Transverse colon (tissue), 3 donors: ENCODE results near the gene USP14.

Experiments used
- EP300 ChIP-seq: sonication (generic); formaldehyde crosslinking; IDR thresholded peaks from one replicate; pipeline ENCODE4 v1.6.1; 2017; ENCODE audit warnings: antibody characterized with exemption, low read depth
- POLR2A ChIP-seq: fragments of 450-650 bp; IDR thresholded peaks from one replicate; pipeline ENCODE4 v1.6.1; 2016; ENCODE audit warnings: antibody characterized with exemption, mild to moderate bottlenecking, moderate library complexity
- TF ChIP-seq, protein P1 (sequence below), 5 experiments: fragments of 200-600 bp in 3 of 5; fragments of 450-650 bp in 2 of 5; sonication (generic) in 3 of 5; IDR thresholded peaks; 1 replicate in 2 of 5; 2 replicates in 3 of 5; pipeline ENCODE4 v1.5.1; 2016 to 2017; ENCODE audit warnings: antibody characterized with exemption in 5 of 5, inconsistent platforms in 3 of 5, mild to moderate bottlenecking in 2 of 5, moderate library complexity in 1 of 5

DNA sequence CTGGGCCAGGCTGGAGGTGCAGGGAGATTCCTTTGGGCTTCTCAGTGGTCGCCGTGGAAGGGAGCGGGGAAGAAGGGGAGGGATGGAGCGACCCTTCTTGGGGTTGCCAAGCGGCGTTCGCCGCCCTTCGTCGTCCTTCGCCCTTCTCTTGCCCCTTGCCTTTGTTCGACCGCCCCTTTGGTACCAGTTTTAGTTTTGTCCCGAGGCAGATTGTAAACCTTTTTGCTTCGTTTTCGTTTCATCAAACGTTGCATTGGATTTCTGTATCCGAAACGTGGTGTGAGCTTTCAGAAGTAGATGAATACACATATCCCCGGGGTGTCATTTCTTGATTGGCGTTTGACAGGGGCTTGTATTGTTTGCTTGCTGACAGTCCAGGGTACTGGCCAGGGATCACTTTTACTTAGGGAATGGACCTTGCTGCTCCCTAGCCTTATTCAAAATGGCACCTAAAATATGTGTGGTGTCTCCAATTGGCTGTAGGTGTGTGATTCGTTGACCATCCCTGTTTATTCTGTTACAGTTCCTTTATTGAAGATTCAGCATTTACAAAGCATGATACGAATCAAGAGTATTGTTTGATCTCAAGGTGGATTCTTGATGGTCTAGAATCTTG is 788 bp downstream of the USP14 start:
- TF ChIP-seq EP300 (no peak), POLR2A (no peak)
- TF ChIP-seq, protein P1, sequence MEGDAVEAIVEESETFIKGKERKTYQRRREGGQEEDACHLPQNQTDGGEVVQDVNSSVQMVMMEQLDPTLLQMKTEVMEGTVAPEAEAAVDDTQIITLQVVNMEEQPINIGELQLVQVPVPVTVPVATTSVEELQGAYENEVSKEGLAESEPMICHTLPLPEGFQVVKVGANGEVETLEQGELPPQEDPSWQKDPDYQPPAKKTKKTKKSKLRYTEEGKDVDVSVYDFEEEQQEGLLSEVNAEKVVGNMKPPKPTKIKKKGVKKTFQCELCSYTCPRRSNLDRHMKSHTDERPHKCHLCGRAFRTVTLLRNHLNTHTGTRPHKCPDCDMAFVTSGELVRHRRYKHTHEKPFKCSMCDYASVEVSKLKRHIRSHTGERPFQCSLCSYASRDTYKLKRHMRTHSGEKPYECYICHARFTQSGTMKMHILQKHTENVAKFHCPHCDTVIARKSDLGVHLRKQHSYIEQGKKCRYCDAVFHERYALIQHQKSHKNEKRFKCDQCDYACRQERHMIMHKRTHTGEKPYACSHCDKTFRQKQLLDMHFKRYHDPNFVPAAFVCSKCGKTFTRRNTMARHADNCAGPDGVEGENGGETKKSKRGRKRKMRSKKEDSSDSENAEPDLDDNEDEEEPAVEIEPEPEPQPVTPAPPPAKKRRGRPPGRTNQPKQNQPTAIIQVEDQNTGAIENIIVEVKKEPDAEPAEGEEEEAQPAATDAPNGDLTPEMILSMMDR (IDR thresholded peaks at IDR 0.05), result no peak
